Endothelial cell of umbilical vein (primary cell): ENCODE measurements around the gene RPIA. TPM values are rescaled to one million over a fixed set of nuclear protein-coding genes. Genes with fewer than 3 reads are reported as not detected.

Experiments used
- BruUV-seq: library from RNA; stranded (reverse); fragments of 400-500 nt; replicated peaks from 2 replicates; lab custom pipeline; 2021; lab: Mats Ljungman, UMichigan
- CTCF ChIA-PET: fragments of 300-600, 350-600 bp; sonication (Branson Sonifier 250); formaldehyde crosslinking; loops from one replicate; lab custom pipeline; 2021; ENCODE audit warnings: antibody characterized with exemption, inconsistent platforms; lab: Charles Lee
- POLR2A ChIA-PET: fragments of 300-600, 350-600 bp; sonication (Branson Sonifier 250); formaldehyde crosslinking; loops from one replicate; lab custom pipeline; 2021; ENCODE audit warnings: antibody characterized with exemption, inconsistent platforms; lab: Charles Lee
- DNase-seq: peaks from one replicate; pipeline ENCODE4 v3.0.0-alpha.2; 2011; ENCODE audit warnings: low read depth, low spot score
- FAIRE-seq: peaks from 2 replicates; lab custom pipeline; 2011; peaks lifted over from hg19 to GRCh38; lab: Jason Lieb, UNC
- H2AFZ ChIP-seq: 2 replicates; pipeline ENCODE4 v1.6.0; 2012; ENCODE audit warnings: low read depth, low read length, control low read depth, inconsistent platforms
- H3K27ac ChIP-seq: 2 replicates; pipeline ENCODE4 v1.5.1; 2011; ENCODE audit warnings: low read depth, mild to moderate bottlenecking, control low read depth, low read length, moderate library complexity; ENCODE audit not compliant: insufficient read depth
- H3K27me3 ChIP-seq, 2 experiments: 2 replicates each; pipeline versions ENCODE4 v1.6.0 to v1.6.1; 2011; ENCODE audit warnings: low read length in 2 of 2, mixed read lengths in 1 of 2; ENCODE audit not compliant: control insufficient read depth in 2 of 2, insufficient read depth in 2 of 2
- H3K36me3 ChIP-seq, 2 experiments: 2 replicates in 1 of 2; 3 replicates in 1 of 2; pipeline ENCODE4 v1.5.1; 2011; ENCODE audit warnings: low read length in 2 of 2, mild to moderate bottlenecking in 1 of 2, moderate library complexity in 1 of 2; ENCODE audit not compliant: control insufficient read depth in 2 of 2, insufficient read depth in 2 of 2; ENCODE audit errors: extremely low read depth in 1 of 2
- H3K4me1 ChIP-seq: 3 replicates; pipeline ENCODE4 v1.5.1; 2011; ENCODE audit warnings: mild to moderate bottlenecking, low read length; ENCODE audit not compliant: control insufficient read depth, insufficient read depth; ENCODE audit errors: extremely low read depth
- H3K4me2 ChIP-seq: 2 replicates; pipeline ENCODE4 v1.6.1; 2011; ENCODE audit warnings: low read length, control low read depth, mixed read lengths; ENCODE audit not compliant: insufficient read depth
- H3K4me3 ChIP-seq, 3 experiments: fragments of 200-600 bp in 1 of 3; sonication (generic), shearing (Covaris generic) in 1 of 3; replicated peaks in 1 of 3; 2 replicates each; pipeline ENCODE4 v1.5.1; 2011 to 2016; ENCODE audit warnings: control low read depth in 3 of 3, low read length in 3 of 3, mild to moderate bottlenecking in 2 of 3, inconsistent platforms in 1 of 3, low read depth in 1 of 3, moderate library complexity in 1 of 3; ENCODE audit not compliant: insufficient read depth in 1 of 3
- H3K79me2 ChIP-seq: 2 replicates; pipeline ENCODE4 v1.6.0; 2012; ENCODE audit warnings: low read length, inconsistent platforms; ENCODE audit not compliant: control insufficient read depth, insufficient read depth
- H3K9ac ChIP-seq: replicated peaks from 2 replicates; pipeline ENCODE3; 2011; ENCODE audit warnings: low read length, control low read depth; ENCODE audit not compliant: insufficient read depth; ENCODE audit errors: extremely low read depth
- H3K9me1 ChIP-seq: replicated peaks from 3 replicates; pipeline ENCODE4 v1.6.0; 2011; ENCODE audit warnings: mild to moderate bottlenecking, low read length; ENCODE audit not compliant: control insufficient read depth, insufficient read depth; ENCODE audit errors: extremely low read depth
- H3K9me3 ChIP-seq: replicated peaks from 2 replicates; pipeline ENCODE4 v1.5.1; 2012; ENCODE audit warnings: low read length, inconsistent platforms; ENCODE audit not compliant: control insufficient read depth, insufficient read depth
- H4K20me1 ChIP-seq: replicated peaks from 2 replicates; pipeline ENCODE3; 2011; ENCODE audit warnings: mild to moderate bottlenecking, low read length; ENCODE audit not compliant: control insufficient read depth, insufficient read depth; ENCODE audit errors: extremely low read depth
- CTCF ChIP-seq, 2 donors: IDR thresholded peaks; 1 replicate in 1 of 2; 2 replicates in 1 of 2; pipeline ENCODE4 v1.5.1; 2011; ENCODE audit warnings: low read length in 2 of 2, mild to moderate bottlenecking in 2 of 2, moderate library complexity in 2 of 2, control low read depth in 1 of 2, inconsistent platforms in 1 of 2, low read depth in 1 of 2; ENCODE audit not compliant: insufficient read depth in 1 of 2; ENCODE audit errors: extremely low read depth in 1 of 2
- EZH2 ChIP-seq: IDR thresholded peaks from 2 replicates; pipeline ENCODE4 v1.6.1; 2012; ENCODE audit warnings: borderline replicate concordance, low read depth, mild to moderate bottlenecking, moderate library complexity, low read length, inconsistent platforms; ENCODE audit not compliant: severe bottlenecking
- FOS ChIP-seq: IDR thresholded peaks from 2 replicates; pipeline ENCODE4 v1.6.1; 2011; ENCODE audit warnings: mild to moderate bottlenecking, low read length, moderate library complexity, borderline replicate concordance; ENCODE audit not compliant: insufficient read depth
- GATA2 ChIP-seq: IDR thresholded peaks from 2 replicates; pipeline ENCODE4 v1.7.0; 2011; ENCODE audit warnings: low read depth, mild to moderate bottlenecking, moderate library complexity, mixed read lengths, low read length; ENCODE audit not compliant: insufficient read length, insufficient read depth
- JUN ChIP-seq: IDR thresholded peaks from 2 replicates; pipeline ENCODE4 v1.6.1; 2011; ENCODE audit warnings: borderline replicate concordance, low read depth; ENCODE audit not compliant: insufficient read length, insufficient read depth
- MAX ChIP-seq: IDR thresholded peaks from 2 replicates; pipeline ENCODE4 v1.6.1; 2011; ENCODE audit not compliant: insufficient read depth, insufficient read length
- MYC ChIP-seq: IDR thresholded peaks from one replicate; pipeline ENCODE4 v1.6.1; 2011; ENCODE audit warnings: mild to moderate bottlenecking, low read depth, low read length
- POLR2A ChIP-seq: IDR thresholded peaks from 2 replicates; pipeline ENCODE4 v1.6.1; 2012; ENCODE audit warnings: low read depth, mild to moderate bottlenecking, control low read depth, low read length
- POLR2AphosphoS5 ChIP-seq: IDR thresholded peaks from 2 replicates; pipeline ENCODE4 v1.6.1; 2012; ENCODE audit warnings: low read depth, mild to moderate bottlenecking, control low read depth, low read length, moderate library complexity; ENCODE audit not compliant: insufficient read depth
- dilution Hi-C: fragments of 300-500 bp; cut with MboI; formaldehyde crosslinking; loops from one replicate; pipeline ENCODE4 v1.15.0; 2019; ENCODE audit warnings: low sequenced_read_pairs; ENCODE audit not compliant: extremely low pct_ligation_motif_present
- intact Hi-C: fragments of 100-400 bp; cut with micrococcal nuclease; formaldehyde crosslinking; loops from one replicate; pipeline ENCODE4 v1.10.0; 2022
- polyA plus RNA-seq, 4 experiments: library from polyadenylated mRNA; depleted of rRNA in 3 of 4; stranded (reverse) in 3 of 4; unstranded in 1 of 4; fragments of >200 nt; gene quantifications; 2 replicates each; pipeline versions ENCODE4 v1.2.1 to v1.2.3, GENCODE V29; 2011 to 2012; ENCODE audit warnings: missing spikeins in 1 of 4
- total RNA-seq: library from RNA; stranded (reverse); gene quantifications from 2 replicates; pipeline ENCODE4 v1.2.3, GENCODE V29; 2021

RPIA gene
- total and polyA plus RNA-seq, 2 donors (not counting 3 experiments of a cell fraction or from before 2014, with no cell fraction given), result 15.7 to 30.3 TPM

- no peak overlapping the region for H3K27ac ChIP-seq
- CTCF ChIA-PET, result interaction anchor here (1.0 to 1.6 kb wide), 2 partner anchors 10 to 17 kb away, joined by 3 to 5 read pairs; no protein-coding TSS in a partner anchor
- H2AFZ ChIP-seq, result no peak overlapping the region
- DNase-seq (no peak), FAIRE-seq (no peak)
- no peaks in the 10 kb centered on the region for H4K20me1 ChIP-seq
- TF ChIP-seq MYC, result no peak
- TF ChIP-seq MAX, result no peak
- no peak for TF ChIP-seq POLR2A
- no peak for TF ChIP-seq FOS
- TF ChIP-seq JUN, result no peak
- TF ChIP-seq EZH2, result no peak
- TF ChIP-seq CTCF (IDR thresholded peaks at IDR 0.05; ENCODE audit: extremely low read depth in 1 of 2, insufficient read depth in 1 of 2, low read depth in 1 of 2, low read length in 2 of 2), result no peak
- TF ChIP-seq POLR2AphosphoS5, result no peak
- no peak for TF ChIP-seq GATA2
- no peak overlapping the region for H3K9ac ChIP-seq
- H3K79me2 ChIP-seq, result no peaks in the 10 kb centered on the region
- H3K9me3 ChIP-seq, result no peaks in the 10 kb centered on the region
- no TSS peak for BruUV-seq
- H3K36me3 ChIP-seq, result no peaks in the 10 kb centered on the region
- intact Hi-C loops (no loop called here), dilution Hi-C loops (no loop called here)
- peaks cover 7% of the 10 kb centered on the region for H3K4me1 ChIP-seq
- H3K27me3 ChIP-seq, result no peaks in the 10 kb centered on the region
- no peak overlapping the region for H3K4me3 ChIP-seq
- no peak overlapping the region for H3K4me2 ChIP-seq
- H3K9me1 ChIP-seq, result no peaks in the 10 kb centered on the region
- POLR2A ChIA-PET, result no interaction called here
These were observed 19.8 kb downstream of the RPIA start for GRCh38 chr2:88711289-88711688.
